Transverse colon (tissue), 4 donors: ENCODE measurements around the gene PLB1. TPM values are rescaled to one million over a fixed set of nuclear protein-coding genes. Genes with fewer than 3 reads are reported as not detected.
A peak's percentile ranks its signal among the peaks of the same experiment; 100 is the strongest.
"Not testable (repeated sequence)": the region's sequence is repeated elsewhere in the genome, so short reads cannot be mapped to it uniquely, and the experiment has no call there.

Experiments used
- DNase-seq: peaks from one replicate; pipeline ENCODE4 v3.0.0-alpha.2; 2019
- H3K27ac ChIP-seq, 4 donors: fragments of 200-600 bp; sonication (generic); 2 replicates each; pipeline ENCODE4 v1.5.1; 2016 to 2018; ENCODE audit warnings: inconsistent platforms in 4 of 4
- H3K27me3 ChIP-seq: fragments of 200-600 bp; sonication (generic); 2 replicates; pipeline ENCODE4 v1.5.1; 2017; ENCODE audit warnings: inconsistent platforms
- H3K36me3 ChIP-seq, 4 donors: fragments of 200-600 bp; sonication (generic); 2 replicates each; pipeline ENCODE4 v1.5.1; 2017 to 2019; ENCODE audit warnings: inconsistent platforms in 4 of 4
- H3K4me1 ChIP-seq, 4 donors: fragments of 200-600 bp; sonication (generic); 2 replicates each; pipeline ENCODE4 v1.5.1; 2017 to 2020; ENCODE audit warnings: inconsistent platforms in 4 of 4
- H3K4me3 ChIP-seq, 4 donors: fragments of 200-600 bp; sonication (generic); 1 replicate in 1 of 4; 2 replicates in 3 of 4; pipeline versions ENCODE4 v1.5.1 to v1.6.1; 2017 to 2019; ENCODE audit warnings: inconsistent platforms in 4 of 4
- H3K9me3 ChIP-seq, 2 donors: fragments of 200-600 bp; sonication (generic); 2 replicates each; pipeline ENCODE4 v1.5.1; 2017 to 2019; ENCODE audit warnings: inconsistent platforms in 2 of 2
- EP300 ChIP-seq: sonication (generic); formaldehyde crosslinking; IDR thresholded peaks from one replicate; pipeline ENCODE4 v1.6.1; 2017; ENCODE audit warnings: antibody characterized with exemption, low read depth
- POLR2A ChIP-seq: fragments of 450-650 bp; IDR thresholded peaks from one replicate; pipeline ENCODE4 v1.6.1; 2016; ENCODE audit warnings: antibody characterized with exemption, mild to moderate bottlenecking, moderate library complexity
- POLR2AphosphoS5 ChIP-seq, 3 donors: sonication (generic); formaldehyde crosslinking; IDR thresholded peaks; one replicate each; pipeline ENCODE4 v1.6.1; 2016; ENCODE audit warnings: antibody characterized with exemption in 3 of 3
- WGBS, 2 donors: methylation state at CpG; one replicate each; pipeline ENCODE4 v1.1.5; 2018; ENCODE audit warnings: low coverage in 1 of 2; 5-methylcytosine and 5-hydroxymethylcytosine counted together
- in situ Hi-C, 4 donors: fragments of 200-750 bp; cut with MboI; loops; one replicate each; pipeline versions ENCODE4 v1.15.0 to v1.15.1; 2017; ENCODE audit warnings: low sequenced_read_pairs in 3 of 4, low pct_ligation_motif_present in 1 of 4, low pct_unique_long_range_greater_than_20kb in 1 of 4
- intact Hi-C: fragments of 100-400 bp; cut with DNase I; formaldehyde crosslinking; loops from one replicate; pipeline ENCODE4 v1.15.1; 2023; ENCODE audit warnings: low total_unique reads
- total RNA-seq, 4 donors: library from RNA; depleted of rRNA; stranded (reverse); fragments of >200 nt; gene quantifications; one replicate each; pipeline ENCODE4 v1.1.0, GENCODE V29; 2016
- TF ChIP-seq, protein P1 (sequence below), 5 experiments: fragments of 200-600 bp in 3 of 5; fragments of 450-650 bp in 2 of 5; sonication (generic) in 3 of 5; IDR thresholded peaks; 1 replicate in 2 of 5; 2 replicates in 3 of 5; pipeline ENCODE4 v1.5.1; 2016 to 2017; ENCODE audit warnings: antibody characterized with exemption in 5 of 5, inconsistent platforms in 3 of 5, mild to moderate bottlenecking in 2 of 5, moderate library complexity in 1 of 5

PLB1 gene
- total RNA-seq, 4 donors from 2014 or later, result 0.20 to 4.2 (median 1.8) TPM

DNA sequence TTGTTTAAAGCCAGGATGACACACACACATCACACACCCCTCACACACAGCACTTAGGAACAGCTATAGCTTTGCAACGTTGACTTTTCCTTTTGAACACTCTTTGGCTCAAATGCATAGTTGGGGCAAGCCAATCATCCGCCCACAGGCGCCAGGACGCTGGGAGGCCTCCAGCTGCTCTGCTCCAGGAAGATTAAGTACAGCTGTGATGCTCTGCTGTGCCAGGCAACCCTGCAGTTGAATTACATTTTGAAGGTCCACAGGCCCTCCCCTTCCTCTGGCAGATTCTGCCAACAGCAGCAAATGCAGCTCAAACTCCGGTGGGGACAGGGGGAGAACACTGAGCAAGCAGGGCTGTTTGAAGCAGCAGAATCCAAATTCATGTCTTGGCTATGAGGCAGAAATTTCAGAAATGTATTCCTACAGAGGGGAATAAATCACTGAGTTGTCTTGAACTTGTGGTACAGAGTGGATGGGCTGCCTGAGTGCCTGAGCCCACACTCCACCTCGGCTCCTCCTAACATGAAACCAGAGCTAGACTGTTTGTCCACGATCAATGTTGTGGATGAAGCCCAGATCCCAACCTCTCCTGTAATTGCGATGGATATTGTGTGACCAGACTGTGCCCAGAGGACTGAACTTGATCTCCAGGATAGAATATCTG, 169.3 kb downstream of the PLB1 start:
- Histone ChIP-seq H3K4me3 (no peak overlapping the region), H3K4me1 (peaks cover 42 to 68% (median 56%) of the 10 kb centered on the region in 4 donors), H3K36me3 (no peaks in the 10 kb centered on the region), H3K27me3 (no peaks in the 10 kb centered on the region), H3K9me3 (no peaks in the 10 kb centered on the region), H3K27ac (peak overlapping the region; percentile 83 to 91 (median 88))
- TF ChIP-seq EP300, result no peak
- peak; percentile 43 to 79 (median 71) for TF ChIP-seq POLR2AphosphoS5 (IDR thresholded peaks at IDR 0.05)
- in situ Hi-C loops (loop anchor here in 1 of 4 donors (10.0 kb wide), 1 partner anchor 90 kb away; the partner anchor contains the start of gene PPP1CB), intact Hi-C loops (no loop called here)
- 30 to 39% methylated on average over 8 of the region's 8 CpGs for WGBS, 2 donors
- peak; percentile 64 for DNase-seq

DNA sequence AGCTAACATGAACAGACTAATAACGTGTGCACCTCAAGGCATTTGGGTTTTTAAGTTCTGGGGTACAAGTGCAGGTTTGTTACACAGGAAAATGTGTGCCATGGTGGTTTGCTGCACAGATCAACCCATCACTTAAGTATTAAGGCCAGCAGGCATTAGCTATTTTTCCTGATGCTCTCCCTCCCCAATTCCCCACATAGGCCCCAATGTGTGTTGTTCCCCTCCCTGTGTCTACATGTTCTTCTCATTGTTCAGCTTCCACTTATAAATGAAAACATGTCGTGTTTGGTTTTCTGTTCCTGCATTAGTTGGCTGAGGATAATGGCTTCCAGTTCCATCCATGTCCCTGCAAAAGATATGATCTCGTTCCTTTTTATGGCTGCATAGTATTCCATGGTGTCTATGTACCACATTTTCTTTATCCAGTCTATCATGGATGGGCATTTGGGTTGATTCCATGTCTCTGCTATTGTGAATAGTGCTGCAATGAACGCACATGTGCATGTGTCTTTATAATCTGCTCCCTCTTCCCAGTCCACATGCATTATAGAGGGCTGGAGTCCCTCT, 170.0 kb downstream of the PLB1 start:
- DNase-seq, H3K9me3 ChIP-seq, intact Hi-C loops, H3K4me3 ChIP-seq, H3K27me3 ChIP-seq, H3K36me3 ChIP-seq: not testable (repeated sequence)
- in situ Hi-C loops, result loop anchor here in 1 of 4 donors (10.0 kb wide), 1 partner anchor 89 kb away; the partner anchor contains the start of gene PPP1CB
- WGBS, 2 donors, result 61 to 64% methylated on average over 4 of the region's 4 CpGs
- Histone ChIP-seq H3K27ac (peak overlapping the region; percentile 83 to 91 (median 88)), H3K4me1 (peaks cover 38 to 61% (median 50%) of the 10 kb centered on the region in 4 donors)

DNA sequence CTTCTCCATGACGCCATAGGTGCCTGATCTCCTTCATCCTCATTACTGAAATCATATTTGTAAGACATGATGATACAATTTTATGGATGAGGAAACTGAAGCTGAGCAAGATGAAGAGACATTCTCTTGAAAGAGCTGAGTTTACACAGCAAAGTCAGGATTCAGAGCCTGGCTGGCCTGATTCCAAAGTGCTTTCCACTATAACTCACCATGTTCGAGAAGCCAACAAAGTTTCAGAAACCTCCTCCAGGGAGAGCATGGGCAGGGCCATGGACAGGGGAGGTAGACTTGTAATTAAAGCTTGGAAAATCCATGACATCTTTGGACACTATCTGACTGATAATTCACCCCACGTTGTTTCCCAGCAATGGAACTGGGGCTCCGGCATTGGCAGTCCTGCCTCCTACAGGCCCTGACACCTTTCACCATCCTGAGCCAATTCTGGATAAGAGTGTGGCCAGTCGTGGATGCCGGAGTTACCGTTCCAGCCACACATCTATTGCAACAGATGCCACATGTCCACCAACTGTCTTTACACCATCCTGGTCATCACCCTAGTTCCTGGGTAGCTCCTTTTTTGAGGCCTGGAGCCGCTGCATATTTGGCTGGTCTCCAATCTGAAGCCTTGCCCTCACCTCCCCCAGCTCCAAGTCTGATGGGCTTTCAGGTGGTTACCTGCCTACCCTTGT, 170.8 kb downstream of the PLB1 start:
- intact Hi-C loops, result no loop called here
- peak overlapping the region in 3 of 4 donors; percentile 52 to 91 (median 89) for H3K27ac ChIP-seq
- TF ChIP-seq, protein P1, sequence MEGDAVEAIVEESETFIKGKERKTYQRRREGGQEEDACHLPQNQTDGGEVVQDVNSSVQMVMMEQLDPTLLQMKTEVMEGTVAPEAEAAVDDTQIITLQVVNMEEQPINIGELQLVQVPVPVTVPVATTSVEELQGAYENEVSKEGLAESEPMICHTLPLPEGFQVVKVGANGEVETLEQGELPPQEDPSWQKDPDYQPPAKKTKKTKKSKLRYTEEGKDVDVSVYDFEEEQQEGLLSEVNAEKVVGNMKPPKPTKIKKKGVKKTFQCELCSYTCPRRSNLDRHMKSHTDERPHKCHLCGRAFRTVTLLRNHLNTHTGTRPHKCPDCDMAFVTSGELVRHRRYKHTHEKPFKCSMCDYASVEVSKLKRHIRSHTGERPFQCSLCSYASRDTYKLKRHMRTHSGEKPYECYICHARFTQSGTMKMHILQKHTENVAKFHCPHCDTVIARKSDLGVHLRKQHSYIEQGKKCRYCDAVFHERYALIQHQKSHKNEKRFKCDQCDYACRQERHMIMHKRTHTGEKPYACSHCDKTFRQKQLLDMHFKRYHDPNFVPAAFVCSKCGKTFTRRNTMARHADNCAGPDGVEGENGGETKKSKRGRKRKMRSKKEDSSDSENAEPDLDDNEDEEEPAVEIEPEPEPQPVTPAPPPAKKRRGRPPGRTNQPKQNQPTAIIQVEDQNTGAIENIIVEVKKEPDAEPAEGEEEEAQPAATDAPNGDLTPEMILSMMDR (IDR thresholded peaks at IDR 0.05), result no peak
- TF ChIP-seq POLR2AphosphoS5 (IDR thresholded peaks at IDR 0.05), result no peak
- TF ChIP-seq EP300, result no peak
- no peak for TF ChIP-seq POLR2A

DNA sequence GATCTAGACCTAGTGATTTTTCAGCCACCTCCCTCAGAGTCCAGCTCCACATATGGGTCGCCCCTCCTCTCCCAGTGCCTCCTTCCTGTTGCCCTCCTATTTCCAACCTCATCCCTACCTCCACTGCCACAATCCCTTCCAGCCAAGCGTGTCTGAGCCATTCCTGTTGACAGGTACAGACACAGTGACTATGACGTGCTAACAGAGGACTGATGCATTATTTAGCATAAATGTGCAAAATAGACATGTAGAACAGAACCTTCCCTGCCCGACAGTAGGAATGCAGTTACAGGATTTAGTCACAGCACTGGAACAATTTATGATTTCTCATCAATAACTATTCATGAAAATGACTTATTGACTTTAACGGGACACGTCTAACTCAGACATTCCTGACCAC, 171.4 kb downstream of the PLB1 start:
- no peak overlapping the region for H3K27ac ChIP-seq
- no peaks in the 10 kb centered on the region for H3K27me3 ChIP-seq
- H3K36me3 ChIP-seq, result no peaks in the 10 kb centered on the region
- no peak overlapping the region for H3K4me3 ChIP-seq
- WGBS, 2 donors, result 87 to 96% methylated on average over 4 to 6 of the region's 6 CpGs
- DNase-seq, result no peak
- in situ Hi-C loops (loop anchor here in 1 of 4 donors (10.0 kb wide), 1 partner anchor 88 kb away; the partner anchor contains the start of gene PPP1CB), intact Hi-C loops (no loop called here)
- H3K9me3 ChIP-seq, result no peaks in the 10 kb centered on the region
- H3K4me1 ChIP-seq, result peaks cover 28 to 48% (median 37%) of the 10 kb centered on the region in 4 donors
- no peak for TF ChIP-seq POLR2A
- TF ChIP-seq POLR2AphosphoS5 (IDR thresholded peaks at IDR 0.05), result no peak
- no peak for TF ChIP-seq EP300
- TF ChIP-seq, protein P1 (IDR thresholded peaks at IDR 0.05), result no peak

More for the DNA sequence above, 170.8 kb downstream of the PLB1 start:
- H3K4me1 ChIP-seq, result peaks cover 32 to 54% (median 43%) of the 10 kb centered on the region in 4 donors
- no peaks in the 10 kb centered on the region for H3K27me3 ChIP-seq
- no peaks in the 10 kb centered on the region for H3K36me3 ChIP-seq
- DNase-seq, result no peak
- WGBS, 2 donors, result 82 to 100% methylated on average over 2 to 8 of the region's 8 CpGs
- H3K9me3 ChIP-seq, result no peaks in the 10 kb centered on the region
- no peak overlapping the region for H3K4me3 ChIP-seq
- in situ Hi-C loops, result loop anchor here in 1 of 4 donors (10.0 kb wide), 1 partner anchor 88 kb away; the partner anchor contains the start of gene PPP1CB
